Measurements from ENCODE around the gene UHRF2. TPM values are rescaled to one million over a fixed set of nuclear protein-coding genes. Genes with fewer than 3 reads are reported as not detected.

The UHRF2 gene
- total and polyA plus RNA-seq, 2 donors (not counting 3 experiments of a cell fraction or from before 2014, with no cell fraction given), result 63.5 to 101 TPM

DNA sequence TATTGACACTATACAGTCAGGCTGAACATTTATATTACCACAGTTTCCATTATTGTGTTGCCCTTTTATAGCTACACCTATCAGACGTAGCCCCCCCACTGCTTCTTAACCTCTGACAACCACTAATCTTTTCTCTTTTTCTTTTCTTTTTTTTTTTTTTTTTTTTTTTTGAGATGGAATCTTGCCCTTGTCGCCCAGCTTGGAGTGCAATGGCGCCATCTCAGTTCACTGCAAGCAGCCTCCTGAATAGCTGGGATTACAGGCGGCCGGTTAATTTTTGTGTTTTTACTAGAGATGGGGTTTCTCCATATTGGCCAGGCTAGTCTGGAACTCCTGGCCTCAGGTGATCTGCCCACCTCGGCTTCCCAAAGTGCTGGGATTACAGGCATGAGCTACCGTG lies 75.4 kb downstream of the UHRF2 start:
- no peaks in the 10 kb centered on the region for H4K20me1 ChIP-seq (replicated peaks; ENCODE audit: control insufficient read depth, extremely low read depth, insufficient read depth, low read length)
- H3K9me1 ChIP-seq (replicated peaks; ENCODE audit: control insufficient read depth, extremely low read depth, insufficient read depth, low read length), result no peaks in the 10 kb centered on the region
- peaks cover 4 to 19% of the 10 kb centered on the region in 2 experiments for H3K36me3 ChIP-seq (ENCODE audit: control insufficient read depth in 2 of 2, extremely low read depth in 1 of 2, insufficient read depth in 2 of 2, low read length in 2 of 2)
- DNase-seq (ENCODE audit: low read depth, low spot score) (no peak), FAIRE-seq (no peak)
- peaks cover 77% of the 10 kb centered on the region for H3K79me2 ChIP-seq (ENCODE audit: control insufficient read depth, insufficient read depth, low read length)
- H3K4me1 ChIP-seq (ENCODE audit: control insufficient read depth, extremely low read depth, insufficient read depth, low read length), result no peaks in the 10 kb centered on the region
- H2AFZ ChIP-seq (ENCODE audit: low read depth, low read length), result no peak overlapping the region
- CTCF ChIA-PET, result interaction anchor here (0.7 to 1.9 kb wide), 5 partner anchors 23 to 92 kb away, joined by 3 to 8 read pairs (median 4); no protein-coding TSS in a partner anchor
- intact Hi-C loops (cut with micrococcal nuclease), result loop anchor here (5.0 to 10.0 kb wide), 2 partner anchors 76 to 434 kb away; partner anchors contain the start of gene UHRF2
- BruUV-seq (replicated peaks), result no TSS peak
- H3K4me2 ChIP-seq (ENCODE audit: insufficient read depth, low read length), result no peak overlapping the region
- H3K27me3 ChIP-seq (ENCODE audit: control insufficient read depth in 2 of 2, insufficient read depth in 2 of 2, low read length in 2 of 2), result no peaks in the 10 kb centered on the region
- H3K9ac ChIP-seq (replicated peaks; ENCODE audit: extremely low read depth, insufficient read depth, low read length), result no peak overlapping the region
- H3K9me3 ChIP-seq (replicated peaks; ENCODE audit: control insufficient read depth, insufficient read depth, low read length), result no peaks in the 10 kb centered on the region
- POLR2A ChIA-PET, result no interaction called here
- H3K27ac ChIP-seq (ENCODE audit: insufficient read depth, low read depth, low read length), result no peak overlapping the region
- no peak overlapping the region for H3K4me3 ChIP-seq (replicated peaks in 1 of 3; ENCODE audit: insufficient read depth in 1 of 3, low read depth in 1 of 3, low read length in 3 of 3)
- dilution Hi-C loops (cut with MboI; ENCODE audit: extremely low pct_ligation_motif_present, low sequenced_read_pairs), result no loop called here
- TF ChIP-seq POLR2AphosphoS5 (IDR thresholded peaks at IDR 0.05; ENCODE audit: insufficient read depth, low read depth, low read length), result no peak
- TF ChIP-seq POLR2A (IDR thresholded peaks at IDR 0.05; ENCODE audit: low read depth, low read length), result no peak
- no peak for TF ChIP-seq GATA2 (IDR thresholded peaks at IDR 0.05; ENCODE audit: insufficient read depth, insufficient read length, low read depth, low read length)
- TF ChIP-seq, protein P1, sequence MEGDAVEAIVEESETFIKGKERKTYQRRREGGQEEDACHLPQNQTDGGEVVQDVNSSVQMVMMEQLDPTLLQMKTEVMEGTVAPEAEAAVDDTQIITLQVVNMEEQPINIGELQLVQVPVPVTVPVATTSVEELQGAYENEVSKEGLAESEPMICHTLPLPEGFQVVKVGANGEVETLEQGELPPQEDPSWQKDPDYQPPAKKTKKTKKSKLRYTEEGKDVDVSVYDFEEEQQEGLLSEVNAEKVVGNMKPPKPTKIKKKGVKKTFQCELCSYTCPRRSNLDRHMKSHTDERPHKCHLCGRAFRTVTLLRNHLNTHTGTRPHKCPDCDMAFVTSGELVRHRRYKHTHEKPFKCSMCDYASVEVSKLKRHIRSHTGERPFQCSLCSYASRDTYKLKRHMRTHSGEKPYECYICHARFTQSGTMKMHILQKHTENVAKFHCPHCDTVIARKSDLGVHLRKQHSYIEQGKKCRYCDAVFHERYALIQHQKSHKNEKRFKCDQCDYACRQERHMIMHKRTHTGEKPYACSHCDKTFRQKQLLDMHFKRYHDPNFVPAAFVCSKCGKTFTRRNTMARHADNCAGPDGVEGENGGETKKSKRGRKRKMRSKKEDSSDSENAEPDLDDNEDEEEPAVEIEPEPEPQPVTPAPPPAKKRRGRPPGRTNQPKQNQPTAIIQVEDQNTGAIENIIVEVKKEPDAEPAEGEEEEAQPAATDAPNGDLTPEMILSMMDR (IDR thresholded peaks at IDR 0.05; ENCODE audit: extremely low read depth in 1 of 2, insufficient read depth in 1 of 2, low read depth in 1 of 2, low read length in 2 of 2), result no peak
- TF ChIP-seq MYC (IDR thresholded peaks at IDR 0.05; ENCODE audit: low read depth, low read length), result no peak
- TF ChIP-seq FOS (IDR thresholded peaks at IDR 0.05; ENCODE audit: borderline replicate concordance, insufficient read depth, low read length), result no peak
- TF ChIP-seq, protein P2, sequence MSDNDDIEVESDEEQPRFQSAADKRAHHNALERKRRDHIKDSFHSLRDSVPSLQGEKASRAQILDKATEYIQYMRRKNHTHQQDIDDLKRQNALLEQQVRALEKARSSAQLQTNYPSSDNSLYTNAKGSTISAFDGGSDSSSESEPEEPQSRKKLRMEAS (IDR thresholded peaks at IDR 0.05; ENCODE audit: insufficient read depth, insufficient read length), result no peak
- TF ChIP-seq EZH2 (IDR thresholded peaks at IDR 0.05; ENCODE audit: borderline replicate concordance, low read depth, low read length, severe bottlenecking), result no peak
- no peak for TF ChIP-seq JUN (IDR thresholded peaks at IDR 0.05; ENCODE audit: borderline replicate concordance, insufficient read depth, insufficient read length, low read depth)
